Activated CD8-positive, alpha-beta T cell treated with anti-CD3 and anti-CD28 coated beads, Interleukin-2, amount 10 ng/mL, durations not matched to agents 7 days and 5 days (primary cell): ENCODE measurements around the gene PRPF31. TPM values are rescaled to one million over a fixed set of nuclear protein-coding genes. Genes with fewer than 3 reads are reported as not detected.

ENCODE experiments used
- ATAC-seq: fragments of 150-1000 bp; cut with Tn5 transposase; one replicate; pipeline ENCODE4 v1.10.0; 2021; ENCODE audit warnings: moderate library complexity
- CTCF ChIA-PET: fragments of 350-600 bp; sonication (Branson Sonifier 250); formaldehyde crosslinking; loops from one replicate; lab custom pipeline; 2021; ENCODE audit warnings: antibody characterized with exemption; lab: Charles Lee
- POLR2A ChIA-PET: fragments of 350-600 bp; sonication (Branson Sonifier 250); formaldehyde crosslinking; loops from one replicate; lab custom pipeline; 2021; ENCODE audit warnings: antibody characterized with exemption; lab: Charles Lee
- DNase-seq: peaks from one replicate; pipeline ENCODE4 v3.0.0-alpha.2; 2020
- H3K27ac Mint-ChIP-seq: one replicate; pipeline ENCODE4 v1.8.0; 2021; ENCODE audit warnings: mild to moderate bottlenecking, mixed read lengths
- H3K27me3 Mint-ChIP-seq: one replicate; pipeline ENCODE4 v1.8.0; 2021; ENCODE audit warnings: low read depth, mixed read lengths
- H3K36me3 Mint-ChIP-seq: one replicate; pipeline ENCODE4 v1.8.0; 2021; ENCODE audit warnings: low read depth, mixed read lengths
- H3K4me1 Mint-ChIP-seq: one replicate; pipeline ENCODE4 v1.8.0; 2021; ENCODE audit warnings: low read depth, mixed read lengths
- H3K4me3 Mint-ChIP-seq: one replicate; pipeline ENCODE4 v1.8.0; 2021; ENCODE audit warnings: mild to moderate bottlenecking, mixed read lengths
- H3K9me3 Mint-ChIP-seq: one replicate; pipeline ENCODE4 v1.8.0; 2022; ENCODE audit warnings: mixed read lengths; ENCODE audit not compliant: insufficient read depth
- total RNA-seq, 2 experiments: library from RNA; stranded (reverse); gene quantifications; one replicate each; pipeline ENCODE4 v1.2.3, GENCODE V29; 2021

Gene PRPF31
- total RNA-seq, 2 experiments from 2014 or later: 77.5 to 82.8 TPM

DNA sequence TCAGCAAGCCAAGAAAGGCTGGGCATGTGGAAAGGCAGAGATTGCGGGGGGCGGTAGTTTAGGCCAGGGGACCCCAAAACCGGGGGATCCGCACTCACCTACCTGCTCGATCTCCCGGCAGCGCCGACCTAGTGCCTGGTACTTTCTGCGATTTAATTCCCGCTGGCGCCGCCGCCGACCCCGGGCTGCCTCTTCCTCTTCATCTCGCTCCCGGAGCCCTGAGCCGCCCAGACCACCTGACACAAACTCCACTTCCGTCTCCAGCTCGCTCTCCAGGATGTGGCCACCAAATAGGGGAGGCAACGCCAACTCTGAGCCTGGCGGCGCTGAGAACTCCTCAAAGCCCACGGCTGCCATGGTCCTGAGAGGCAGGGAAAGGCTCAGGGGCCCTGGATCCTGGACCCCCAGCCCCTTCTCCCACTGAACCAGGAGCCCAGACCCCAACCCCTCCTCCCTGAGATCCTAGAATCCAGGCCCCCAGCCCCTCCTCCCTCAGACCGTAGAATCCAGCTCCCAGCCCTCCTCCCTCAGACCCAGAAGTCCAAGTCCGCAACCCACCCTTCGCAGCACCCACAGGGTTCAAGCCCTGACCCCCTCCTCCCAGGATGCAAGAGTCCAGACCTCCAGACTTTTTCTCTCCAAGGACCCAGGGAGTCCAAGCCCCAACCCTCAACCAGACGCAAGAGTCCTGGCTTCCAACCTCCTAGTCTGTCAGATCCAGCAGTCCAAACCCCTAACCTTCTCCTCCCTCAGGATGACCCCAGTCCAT lies 1.0 kb upstream of the PRPF31 start:
- Mint-ChIP-seq H3K36me3 (peaks cover 41% of the 10 kb centered on the region), H3K4me1 (peaks cover 29% of the 10 kb centered on the region), H3K27me3 (no peaks in the 10 kb centered on the region), H3K27ac (peak overlapping the region; percentile 94), H3K4me3 (peak overlapping the region; percentile 98), H3K9me3 (no peaks in the 10 kb centered on the region)
- ChIA-PET CTCF (interaction anchor here (1.4 kb wide), 1 partner anchor 22 kb away, joined by 3 read pairs; no protein-coding TSS in a partner anchor), POLR2A (interaction anchor here (1.0 to 2.9 kb wide), 8 partner anchors 10 to 240 kb away, joined by 3 to 21 read pairs (median 8); partner anchors contain the start of genes CNOT3, LENG1, NDUFA3 and OSCAR)
- DNase-seq (peak; percentile 84), ATAC-seq (peak; percentile 65)

GRCh38 chr19:54121259-54121658 lies 5.7 kb downstream of the PRPF31 start:
- POLR2A ChIA-PET: no interaction called here
- ATAC-seq: no peak

DNA sequence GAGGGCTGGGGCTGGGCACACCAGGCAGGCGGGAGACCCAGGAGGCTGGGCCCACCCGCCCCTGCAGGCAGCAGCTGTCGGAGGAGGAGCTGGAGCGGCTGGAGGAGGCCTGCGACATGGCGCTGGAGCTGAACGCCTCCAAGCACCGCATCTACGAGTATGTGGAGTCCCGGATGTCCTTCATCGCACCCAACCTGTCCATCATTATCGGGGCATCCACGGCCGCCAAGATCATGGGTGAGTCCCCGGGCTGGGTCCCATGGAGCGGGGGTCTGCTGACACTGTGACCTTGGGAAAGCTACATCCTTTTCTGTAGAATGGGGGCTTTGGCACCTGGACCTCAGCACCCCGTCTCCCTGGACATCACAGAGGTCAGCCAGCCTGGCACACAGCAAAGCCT lies 8.1 kb downstream of the PRPF31 start:
- H3K27me3 Mint-ChIP-seq: no peaks in the 10 kb centered on the region
- H3K27ac Mint-ChIP-seq: no peak overlapping the region
- DNase-seq: no peak
- no peaks in the 10 kb centered on the region for H3K4me1 Mint-ChIP-seq
- peaks cover 40% of the 10 kb centered on the region for H3K36me3 Mint-ChIP-seq
- POLR2A ChIA-PET: interaction anchor here (2.4 kb wide), 1 partner anchor 8 kb away, joined by 15 read pairs; the partner anchor contains the start of genes PRPF31 and TFPT
- H3K4me3 Mint-ChIP-seq: no peak overlapping the region
- CTCF ChIA-PET: no interaction called here
- no peaks in the 10 kb centered on the region for H3K9me3 Mint-ChIP-seq
- no peak for ATAC-seq

More at GRCh38 chr19:54121259-54121658, 5.7 kb downstream of the PRPF31 start:
- H3K27me3 Mint-ChIP-seq: no peaks in the 10 kb centered on the region
- H3K4me3 Mint-ChIP-seq: no peak overlapping the region
- no peak for DNase-seq
- CTCF ChIA-PET: no interaction called here
- no peaks in the 10 kb centered on the region for H3K9me3 Mint-ChIP-seq
- H3K27ac Mint-ChIP-seq: no peak overlapping the region
- H3K36me3 Mint-ChIP-seq: peaks cover 34% of the 10 kb centered on the region
- H3K4me1 Mint-ChIP-seq: peaks cover 12% of the 10 kb centered on the region

- ChIA-PET POLR2A (interaction anchor here (2.4 kb wide), 1 partner anchor 9 kb away, joined by 15 read pairs; the partner anchor contains the start of genes PRPF31 and TFPT), CTCF (no interaction called here)
- no peak overlapping the region for H3K4me3 Mint-ChIP-seq
- H3K27me3 Mint-ChIP-seq: no peaks in the 10 kb centered on the region
- H3K36me3 Mint-ChIP-seq: peaks cover 41% of the 10 kb centered on the region
- H3K27ac Mint-ChIP-seq: no peak overlapping the region
- ATAC-seq (no peak), DNase-seq (no peak)
- no peaks in the 10 kb centered on the region for H3K4me1 Mint-ChIP-seq
- H3K9me3 Mint-ChIP-seq: no peaks in the 10 kb centered on the region
Observed at GRCh38 chr19:54124393-54124792, 8.8 kb downstream of the PRPF31 start.

DNA sequence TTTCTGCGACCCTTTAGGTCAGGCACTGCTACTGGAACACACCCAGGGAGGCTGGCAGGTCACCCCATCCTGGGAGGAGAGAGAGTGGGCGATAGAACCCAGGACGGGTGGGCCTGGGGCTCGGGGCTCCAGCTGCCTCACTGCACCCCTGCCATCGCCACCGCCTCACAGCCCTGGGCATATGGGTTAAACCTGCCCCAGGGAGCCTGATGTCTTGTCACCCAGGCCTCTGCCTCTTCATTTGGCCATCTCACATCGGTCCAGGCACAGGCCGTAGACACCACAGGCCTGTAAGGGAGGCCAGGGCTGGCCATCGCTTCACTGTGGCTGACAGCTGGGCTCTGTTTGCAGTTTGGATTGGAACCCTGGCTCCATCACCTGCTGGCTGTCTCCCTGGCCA lies 10.2 kb downstream of the PRPF31 start:
- Mint-ChIP-seq H3K4me1 (no peaks in the 10 kb centered on the region), H3K9me3 (no peaks in the 10 kb centered on the region), H3K36me3 (peaks cover 38% of the 10 kb centered on the region), H3K27me3 (no peaks in the 10 kb centered on the region), H3K4me3 (no peak overlapping the region), H3K27ac (no peak overlapping the region)
- ATAC-seq (no peak), DNase-seq (no peak)
- ChIA-PET POLR2A (no interaction called here), CTCF (no interaction called here)

DNA sequence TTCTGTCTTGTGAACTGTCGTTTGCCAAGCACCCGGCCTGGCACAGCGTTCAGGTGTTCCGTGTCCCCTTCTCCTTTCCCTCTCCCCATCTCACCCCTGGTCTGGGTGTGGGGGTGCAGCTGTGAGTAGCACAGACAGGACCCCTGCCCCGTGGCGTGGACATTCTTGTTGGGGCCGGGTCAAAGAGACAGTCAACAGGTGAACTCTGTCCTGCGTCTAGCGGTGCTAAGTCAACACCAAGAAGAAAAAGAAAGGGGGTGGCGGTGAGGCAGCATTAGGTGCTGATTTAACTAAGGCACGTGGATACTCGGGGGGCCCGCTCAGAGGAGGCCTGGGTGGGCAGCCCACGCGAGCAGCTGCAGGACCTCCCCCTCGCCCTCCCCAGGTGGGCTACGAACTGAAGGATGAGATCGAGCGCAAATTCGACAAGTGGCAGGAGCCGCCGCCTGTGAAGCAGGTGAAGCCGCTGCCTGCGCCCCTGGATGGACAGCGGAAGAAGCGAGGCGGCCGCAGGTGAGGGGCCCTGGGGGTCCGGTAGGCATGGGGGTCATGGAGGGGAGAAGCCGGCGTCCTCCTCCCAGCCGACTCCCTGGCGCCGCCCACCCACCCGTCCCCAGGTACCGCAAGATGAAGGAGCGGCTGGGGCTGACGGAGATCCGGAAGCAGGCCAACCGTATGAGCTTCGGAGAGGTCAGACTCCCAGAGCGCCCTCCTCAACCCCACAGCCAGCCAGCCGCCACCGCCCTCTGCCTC lies 12.3 kb downstream of the PRPF31 start:
- ChIA-PET POLR2A (no interaction called here), CTCF (no interaction called here)
- Mint-ChIP-seq H3K36me3 (peaks cover 35% of the 10 kb centered on the region), H3K4me3 (no peak overlapping the region), H3K4me1 (no peaks in the 10 kb centered on the region), H3K27me3 (no peaks in the 10 kb centered on the region), H3K9me3 (no peaks in the 10 kb centered on the region), H3K27ac (no peak overlapping the region)
- DNase-seq (no peak), ATAC-seq (no peak)

DNA sequence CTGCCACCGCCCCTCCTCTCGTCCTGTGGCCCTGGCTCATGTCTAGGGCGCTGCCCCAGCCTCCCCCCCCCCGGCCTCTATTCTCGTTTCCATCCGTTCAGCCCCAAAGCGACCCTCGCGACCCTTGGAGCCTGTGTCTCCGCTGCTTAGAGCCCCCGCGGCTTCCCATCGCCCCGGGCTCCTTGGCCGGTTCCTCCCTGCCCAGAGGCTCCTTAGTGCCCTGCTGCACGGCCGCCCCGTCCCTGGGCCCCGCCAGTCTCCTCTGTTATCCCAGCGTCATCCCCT lies 12.8 kb downstream of the PRPF31 start:
- H3K9me3 Mint-ChIP-seq: no peaks in the 10 kb centered on the region
- ChIA-PET CTCF (no interaction called here), POLR2A (no interaction called here)
- DNase-seq (no peak), ATAC-seq (no peak)
- peaks cover 33% of the 10 kb centered on the region for H3K36me3 Mint-ChIP-seq
- no peaks in the 10 kb centered on the region for H3K27me3 Mint-ChIP-seq
- H3K27ac Mint-ChIP-seq: no peak overlapping the region
- H3K4me3 Mint-ChIP-seq: no peak overlapping the region
- no peaks in the 10 kb centered on the region for H3K4me1 Mint-ChIP-seq

- Mint-ChIP-seq H3K4me1 (no peaks in the 10 kb centered on the region), H3K36me3 (peaks cover 28% of the 10 kb centered on the region), H3K27ac (no peak overlapping the region), H3K9me3 (no peaks in the 10 kb centered on the region), H3K27me3 (no peaks in the 10 kb centered on the region), H3K4me3 (no peak overlapping the region)
- DNase-seq: no peak
- ChIA-PET POLR2A (interaction anchor here (1.3 kb wide), 1 partner anchor 14 kb away, joined by 4 read pairs; the partner anchor contains the start of genes PRPF31 and TFPT), CTCF (no interaction called here)
- ATAC-seq: no peak
Observed at GRCh38 chr19:54128796-54129616, 13.5 kb downstream of the PRPF31 start.

DNA sequence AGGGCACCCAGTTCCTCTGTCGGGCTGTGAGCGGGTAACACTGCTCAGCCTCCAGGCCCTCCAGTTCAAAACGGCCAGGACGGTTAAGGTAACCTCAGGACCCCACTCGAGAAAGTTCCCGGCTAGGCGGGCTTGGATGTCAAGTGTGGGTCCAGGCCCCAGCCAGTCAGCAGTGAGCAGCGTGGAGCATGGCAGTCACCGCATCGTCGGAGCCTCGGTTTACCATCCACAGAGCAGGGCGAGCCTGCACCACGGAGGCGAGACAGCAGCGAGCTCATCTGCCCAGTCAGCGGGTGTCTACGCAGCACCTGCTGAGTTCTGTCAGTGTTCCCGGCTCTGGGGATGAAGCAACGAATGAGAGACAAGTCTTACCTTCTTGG lies 14.1 kb downstream of the PRPF31 start:
- DNase-seq (no peak), ATAC-seq (no peak)
- Mint-ChIP-seq H3K4me3 (no peak overlapping the region), H3K4me1 (peaks cover 5% of the 10 kb centered on the region), H3K9me3 (no peaks in the 10 kb centered on the region), H3K27ac (no peak overlapping the region), H3K36me3 (peaks cover 30% of the 10 kb centered on the region), H3K27me3 (no peaks in the 10 kb centered on the region)
- POLR2A ChIA-PET: interaction anchor here (1.3 kb wide), 1 partner anchor 14 kb away, joined by 4 read pairs; the partner anchor contains the start of genes PRPF31 and TFPT
- CTCF ChIA-PET: no interaction called here

GRCh38 chr19:54133312-54133956 lies 17.9 kb downstream of the PRPF31 start:
- Mint-ChIP-seq H3K4me3 (no peak overlapping the region), H3K4me1 (peaks cover 19% of the 10 kb centered on the region), H3K27me3 (no peaks in the 10 kb centered on the region), H3K36me3 (peaks cover 14% of the 10 kb centered on the region), H3K9me3 (no peaks in the 10 kb centered on the region), H3K27ac (no peak overlapping the region)
- DNase-seq (peak; percentile 41), ATAC-seq (no peak)
- CTCF ChIA-PET: no interaction called here
- POLR2A ChIA-PET: no interaction called here

GRCh38 chr19:54133957-54134590 lies 18.5 kb downstream of the PRPF31 start:
- ATAC-seq (no peak), DNase-seq (no peak)
- H3K9me3 Mint-ChIP-seq: no peaks in the 10 kb centered on the region
- H3K27me3 Mint-ChIP-seq: no peaks in the 10 kb centered on the region
- H3K36me3 Mint-ChIP-seq: peaks cover 16% of the 10 kb centered on the region
- peaks cover 25% of the 10 kb centered on the region for H3K4me1 Mint-ChIP-seq
- ChIA-PET POLR2A (no interaction called here), CTCF (no interaction called here)
- H3K4me3 Mint-ChIP-seq: no peak overlapping the region
- peak overlapping the region; percentile 76 for H3K27ac Mint-ChIP-seq
